ENCODE measurements around the gene ZCCHC7.
A peak's percentile ranks its signal among the peaks of the same experiment; 100 is the strongest.
"Not testable (repeated sequence)": the region's sequence is repeated elsewhere in the genome, so short reads cannot be mapped to it uniquely, and the experiment has no call there.

Gene ZCCHC7

GRCh38 chr9:37301042-37301853, 180.9 kb downstream of the ZCCHC7 start:
- DNase-seq, result no peak

- no peak for DNase-seq
These were observed 181.4 kb downstream of the ZCCHC7 start for GRCh38 chr9:37301854-37302172.

GRCh38 chr9:37302277-37302676, 181.9 kb downstream of the ZCCHC7 start:
- peak; percentile 65 to 75 for DNase-seq

- DNase-seq, result not testable (repeated sequence)
These were observed 182.9 kb downstream of the ZCCHC7 start for GRCh38 chr9:37303272-37303671.

GRCh38 chr9:37309136-37309535, 188.8 kb downstream of the ZCCHC7 start:
- no peak for DNase-seq

GRCh38 chr9:37311938-37312708, 191.7 kb downstream of the ZCCHC7 start:
- DNase-seq, result no peak

- no peak for DNase-seq
These were observed 203.9 kb downstream of the ZCCHC7 start for GRCh38 chr9:37324261-37324683.

GRCh38 chr9:37324691-37325490, 204.5 kb downstream of the ZCCHC7 start:
- no peak for DNase-seq

GRCh38 chr9:37325778-37326177, 205.4 kb downstream of the ZCCHC7 start:
- DNase-seq, result no peak

GRCh38 chr9:37327553-37327952, 207.2 kb downstream of the ZCCHC7 start:
- DNase-seq, result no peak

- no peak for DNase-seq
These were observed 208.3 kb downstream of the ZCCHC7 start for GRCh38 chr9:37328556-37329227.

- DNase-seq, result peak; percentile 19 to 32
These were observed 209.2 kb downstream of the ZCCHC7 start for GRCh38 chr9:37329576-37329975.

- DNase-seq, result no peak
These were observed 211.5 kb downstream of the ZCCHC7 start for GRCh38 chr9:37331871-37332270.

GRCh38 chr9:37332578-37332977, 212.2 kb downstream of the ZCCHC7 start:
- DNase-seq, result no peak

GRCh38 chr9:37333288-37333687, 212.9 kb downstream of the ZCCHC7 start:
- DNase-seq, result peak; percentile 3 to 21

GRCh38 chr9:37335238-37335637, 214.9 kb downstream of the ZCCHC7 start:
- DNase-seq, result no peak

GRCh38 chr9:37336150-37336549, 215.8 kb downstream of the ZCCHC7 start:
- DNase-seq, result peak; percentile 2 to 4

- no peak for DNase-seq
These were observed 217.0 kb downstream of the ZCCHC7 start for GRCh38 chr9:37337301-37337890.

- DNase-seq, result peak; percentile 22 to 42
These were observed 217.8 kb downstream of the ZCCHC7 start for GRCh38 chr9:37338218-37338617.

- DNase-seq, result no peak
These were observed 219.5 kb downstream of the ZCCHC7 start for GRCh38 chr9:37339923-37340322.

- peak; percentile 41 to 64 for DNase-seq
These were observed 220.6 kb downstream of the ZCCHC7 start for GRCh38 chr9:37340961-37341360.

- DNase-seq, result no peak
These were observed 221.3 kb downstream of the ZCCHC7 start for GRCh38 chr9:37341704-37342103.

All from Kasumi-1 (cell line).